CD4-positive, alpha-beta T cell (primary cell): ENCODE measurements around the gene TMEM219. TPM values are rescaled to one million over a fixed set of nuclear protein-coding genes. Genes with fewer than 3 reads are reported as not detected.
A peak's percentile ranks its signal among the peaks of the same experiment; 100 is the strongest.

ENCODE experiments used
- ATAC-seq: fragments of 200-7000 bp; cut with Tn5 transposase; one replicate; pipeline ENCODE4 v1.10.0; 2022; ENCODE audit warnings: mild to moderate bottlenecking; ENCODE audit not compliant: poor library complexity
- CTCF ChIA-PET: fragments of 350-600 bp; sonication (Branson Sonifier 250); formaldehyde crosslinking; loops from one replicate; lab custom pipeline; 2021; ENCODE audit warnings: antibody characterized with exemption, inconsistent platforms; lab: Charles Lee
- POLR2A ChIA-PET: fragments of 350-600 bp; sonication (Branson Sonifier 250); formaldehyde crosslinking; loops from one replicate; lab custom pipeline; 2021; ENCODE audit warnings: antibody characterized with exemption, inconsistent platforms; lab: Charles Lee
- DNase-seq, 14 experiments: peaks; one replicate each; pipeline ENCODE4 v3.0.0-alpha.2; 2013 to 2020; ENCODE audit warnings: mixed read lengths in 2 of 14
- H3K27ac ChIP-seq, 2 donors: one replicate each; pipeline versions ENCODE4 v1.5.1 to v1.7.0; 2013; ENCODE audit warnings: low read length in 2 of 2, low read depth in 1 of 2, mild to moderate bottlenecking in 1 of 2
- H3K27me3 ChIP-seq, 2 experiments: 1 replicate in 1 of 2; 2 replicates in 1 of 2; pipeline versions ENCODE4 v1.6.1 to v1.7.0; 2013; ENCODE audit warnings: low read length in 2 of 2, control low read depth in 1 of 2, mild to moderate bottlenecking in 1 of 2, moderate library complexity in 1 of 2; ENCODE audit not compliant: insufficient read depth in 2 of 2, control insufficient read depth in 1 of 2
- H3K36me3 ChIP-seq: one replicate; pipeline ENCODE4 v1.6.1; 2013; ENCODE audit warnings: low read length, control low read depth; ENCODE audit not compliant: insufficient read depth
- H3K4me1 ChIP-seq: one replicate; pipeline ENCODE4 v1.6.1; 2013; ENCODE audit warnings: low read length, control low read depth; ENCODE audit not compliant: insufficient read depth
- H3K4me3 ChIP-seq: one replicate; pipeline ENCODE4 v1.5.1; 2013; ENCODE audit warnings: mild to moderate bottlenecking, low read length, moderate library complexity
- H3K9me3 ChIP-seq, 2 experiments: 1 replicate in 1 of 2; 2 replicates in 1 of 2; pipeline versions ENCODE4 v1.6.1 to v1.7.0; 2013; ENCODE audit warnings: low read length in 2 of 2, mild to moderate bottlenecking in 2 of 2, control low read depth in 1 of 2, moderate library complexity in 1 of 2; ENCODE audit not compliant: control insufficient read depth in 1 of 2, insufficient read depth in 1 of 2
- H3K27ac Mint-ChIP-seq: one replicate; pipeline ENCODE4 v1.8.0; 2020; ENCODE audit warnings: mixed read lengths
- H3K27me3 Mint-ChIP-seq: one replicate; pipeline ENCODE4 v1.8.0; 2021; ENCODE audit warnings: mixed read lengths
- H3K36me3 Mint-ChIP-seq: one replicate; pipeline ENCODE4 v1.8.0; 2021; ENCODE audit warnings: low read depth, mixed read lengths
- H3K4me1 Mint-ChIP-seq: one replicate; pipeline ENCODE4 v1.8.0; 2021; ENCODE audit warnings: low read depth, mixed read lengths
- H3K4me3 Mint-ChIP-seq: one replicate; pipeline ENCODE4 v1.8.0; 2020; ENCODE audit warnings: mild to moderate bottlenecking, mixed read lengths
- H3K9me3 Mint-ChIP-seq: one replicate; pipeline ENCODE4 v1.8.0; 2020; ENCODE audit warnings: mixed read lengths
- intact Hi-C, 2 experiments: fragments of 100-400 bp; cut with DNase I in 1 of 2; cut with micrococcal nuclease in 1 of 2; formaldehyde crosslinking; loops; one replicate each; pipeline versions ENCODE4 v1.15.1 to v1.9.0; 2023 to 2025; cut with DNase I, micrococcal nuclease
- total RNA-seq, 174 experiments: library from RNA in 2 of 174; stranded (reverse) in 2 of 174; gene quantifications; one replicate each; pipeline ENCODE4 v1.2.3 and lab custom pipeline; 2021 to 2026
- TF ChIP-seq, protein P1 (sequence below): fragments of 200-600 bp; IDR thresholded peaks from one replicate; pipeline ENCODE4 v1.8.0; 2022; ENCODE audit warnings: antibody characterized with exemption, mild to moderate bottlenecking

Gene TMEM219
- total RNA-seq, 2 experiments from 2014 or later, result 56.9 to 63.3 TPM

DNA sequence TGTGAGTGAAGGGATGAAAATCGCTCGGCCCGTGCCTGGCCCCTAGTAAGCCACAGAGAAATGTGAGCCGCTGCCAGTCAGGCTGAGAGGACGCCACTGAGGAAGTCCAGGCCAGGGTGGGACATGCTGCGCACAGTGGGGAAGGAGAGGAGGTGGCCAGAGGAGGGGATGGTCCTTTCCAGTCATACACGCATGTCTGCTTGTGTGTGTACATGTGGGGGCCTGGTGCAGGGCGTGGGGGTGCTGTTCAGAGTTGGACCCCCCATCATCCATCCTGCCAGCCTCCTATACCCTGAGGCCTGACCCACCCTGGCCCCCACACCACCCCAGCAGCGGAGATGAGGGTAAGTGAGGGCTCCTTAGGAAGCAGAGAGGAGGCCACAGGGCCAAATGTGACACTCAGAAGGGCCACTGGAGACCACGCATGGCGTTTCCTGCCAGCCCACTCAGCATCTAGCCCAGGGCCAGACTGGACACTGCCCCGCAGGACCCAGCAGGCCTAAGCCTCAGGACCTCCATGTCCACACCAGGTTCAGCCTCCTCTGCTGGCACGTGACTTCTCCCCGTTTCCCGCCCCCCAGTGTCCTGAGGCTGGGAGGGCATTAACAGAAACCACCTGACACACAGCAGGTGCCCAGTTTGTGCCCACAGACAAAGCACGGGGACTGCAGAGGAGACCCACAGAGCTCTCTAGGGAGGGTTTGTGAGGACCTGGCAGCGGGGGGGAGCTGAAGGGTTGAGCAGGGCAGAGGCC is 42.0 kb downstream of the TMEM219 start:
- Mint-ChIP-seq H3K27ac (peak overlapping the region; percentile 27), H3K36me3 (peaks cover 32% of the 10 kb centered on the region), H3K4me1 (peaks cover 12% of the 10 kb centered on the region), H3K9me3 (no peaks in the 10 kb centered on the region), H3K27me3 (peaks cover 4% of the 10 kb centered on the region), H3K4me3 (no peak overlapping the region)
- Histone ChIP-seq H3K36me3 (peaks cover 32% of the 10 kb centered on the region), H3K9me3 (no peaks in the 10 kb centered on the region), H3K27ac (no peak overlapping the region), H3K27me3 (peaks cover 0 to 2% of the 10 kb centered on the region in 2 experiments), H3K4me1 (peaks cover 11% of the 10 kb centered on the region), H3K4me3 (no peak overlapping the region)
- intact Hi-C loops, result no loop called here
- TF ChIP-seq, protein P1, sequence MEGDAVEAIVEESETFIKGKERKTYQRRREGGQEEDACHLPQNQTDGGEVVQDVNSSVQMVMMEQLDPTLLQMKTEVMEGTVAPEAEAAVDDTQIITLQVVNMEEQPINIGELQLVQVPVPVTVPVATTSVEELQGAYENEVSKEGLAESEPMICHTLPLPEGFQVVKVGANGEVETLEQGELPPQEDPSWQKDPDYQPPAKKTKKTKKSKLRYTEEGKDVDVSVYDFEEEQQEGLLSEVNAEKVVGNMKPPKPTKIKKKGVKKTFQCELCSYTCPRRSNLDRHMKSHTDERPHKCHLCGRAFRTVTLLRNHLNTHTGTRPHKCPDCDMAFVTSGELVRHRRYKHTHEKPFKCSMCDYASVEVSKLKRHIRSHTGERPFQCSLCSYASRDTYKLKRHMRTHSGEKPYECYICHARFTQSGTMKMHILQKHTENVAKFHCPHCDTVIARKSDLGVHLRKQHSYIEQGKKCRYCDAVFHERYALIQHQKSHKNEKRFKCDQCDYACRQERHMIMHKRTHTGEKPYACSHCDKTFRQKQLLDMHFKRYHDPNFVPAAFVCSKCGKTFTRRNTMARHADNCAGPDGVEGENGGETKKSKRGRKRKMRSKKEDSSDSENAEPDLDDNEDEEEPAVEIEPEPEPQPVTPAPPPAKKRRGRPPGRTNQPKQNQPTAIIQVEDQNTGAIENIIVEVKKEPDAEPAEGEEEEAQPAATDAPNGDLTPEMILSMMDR, result no peak
- no peak for ATAC-seq
- ChIA-PET POLR2A (interaction anchor here (0.6 to 0.9 kb wide), 2 partner anchors 8 to 188 kb away, joined by 3 to 4 read pairs; partner anchors contain the start of genes INO80E and PAGR1), CTCF (interaction anchor here (0.6 kb wide), 1 partner anchor 404 kb away, joined by 3 read pairs; no protein-coding TSS in a partner anchor)
- DNase-seq, result no peak

DNA sequence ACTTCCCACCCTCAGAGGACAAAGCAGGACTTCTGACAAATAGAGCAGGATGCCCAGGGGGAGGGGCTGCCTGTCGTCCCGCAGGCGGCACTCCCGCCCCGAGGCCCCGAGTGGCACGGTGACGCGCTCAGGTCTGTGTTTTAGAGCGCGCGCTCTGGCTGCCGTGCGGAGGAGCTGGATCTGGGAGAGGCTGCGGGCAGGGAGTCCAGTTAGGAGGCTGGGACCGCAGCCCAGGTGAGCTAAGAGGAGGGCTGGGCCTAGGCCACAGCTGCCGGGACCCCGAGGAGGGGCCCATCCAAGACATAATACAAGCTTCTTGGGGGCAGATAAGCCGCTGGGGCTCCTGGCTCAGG is 42.5 kb downstream of the TMEM219 start:
- Mint-ChIP-seq H3K9me3 (no peaks in the 10 kb centered on the region), H3K4me1 (peaks cover 12% of the 10 kb centered on the region), H3K27me3 (peaks cover 9% of the 10 kb centered on the region), H3K4me3 (no peak overlapping the region), H3K36me3 (peaks cover 27% of the 10 kb centered on the region), H3K27ac (no peak overlapping the region)
- peaks cover 11% of the 10 kb centered on the region for H3K4me1 ChIP-seq
- no peak for ATAC-seq
- no peak overlapping the region for H3K4me3 ChIP-seq
- CTCF ChIA-PET, result interaction anchor here (0.6 kb wide), 1 partner anchor 405 kb away, joined by 3 read pairs; no protein-coding TSS in a partner anchor
- peaks cover 0 to 2% of the 10 kb centered on the region in 2 experiments for H3K9me3 ChIP-seq
- DNase-seq, result no peak
- H3K27ac ChIP-seq, result no peak overlapping the region
- intact Hi-C loops, result no loop called here
- POLR2A ChIA-PET, result interaction anchor here (0.6 to 1.6 kb wide), 3 partner anchors 8 to 188 kb away, joined by 3 to 5 read pairs (median 4); partner anchors contain the start of genes INO80E, KCTD13 and PAGR1
- H3K36me3 ChIP-seq, result peaks cover 31% of the 10 kb centered on the region
- H3K27me3 ChIP-seq, result peaks cover 0 to 2% of the 10 kb centered on the region in 2 experiments
- TF ChIP-seq, protein P1, result no peak

DNA sequence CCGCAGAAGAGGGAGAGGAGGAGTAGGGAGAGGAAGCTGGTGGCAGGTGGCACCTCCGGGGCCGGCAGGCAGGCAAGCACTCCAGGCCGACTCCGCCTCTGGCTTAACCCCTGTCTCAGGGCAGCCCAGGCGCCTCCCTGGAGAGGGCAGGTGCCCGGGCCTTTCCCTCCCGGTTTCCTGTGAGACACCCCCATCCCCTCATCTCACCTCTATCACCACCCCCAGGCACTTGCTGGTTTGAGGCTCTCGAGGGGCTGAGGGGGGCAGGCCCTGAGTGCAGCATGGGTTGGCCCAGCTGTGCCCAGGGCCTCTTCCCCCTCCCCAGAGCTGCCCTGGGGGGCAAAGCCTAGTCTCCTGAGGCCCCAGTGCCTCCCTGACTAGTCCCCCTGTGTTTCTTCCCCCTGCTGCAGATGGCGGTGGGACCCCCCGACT is 42.9 kb downstream of the TMEM219 start:
- ATAC-seq (no peak), DNase-seq (peak in 1 of 14 experiments; percentile 3)
- H3K4me3 Mint-ChIP-seq, result no peak overlapping the region
- peaks cover 9% of the 10 kb centered on the region for H3K27me3 Mint-ChIP-seq
- no peaks in the 10 kb centered on the region for H3K9me3 Mint-ChIP-seq
- H3K36me3 ChIP-seq, result peaks cover 29% of the 10 kb centered on the region
- peaks cover 12% of the 10 kb centered on the region for H3K4me1 Mint-ChIP-seq
- CTCF ChIA-PET, result interaction anchor here (1.2 kb wide), 1 partner anchor 313 kb away, joined by 3 read pairs; no protein-coding TSS in a partner anchor
- peaks cover 11% of the 10 kb centered on the region for H3K4me1 ChIP-seq
- peaks cover 1 to 3% of the 10 kb centered on the region in 2 experiments for H3K27me3 ChIP-seq
- TF ChIP-seq, protein P1, result no peak
- H3K27ac ChIP-seq, result no peak overlapping the region
- H3K9me3 ChIP-seq, result peaks cover 0 to 5% of the 10 kb centered on the region in 2 experiments
- H3K4me3 ChIP-seq, result no peak overlapping the region
- H3K36me3 Mint-ChIP-seq, result peaks cover 23% of the 10 kb centered on the region
- POLR2A ChIA-PET, result interaction anchor here (0.6 to 1.6 kb wide), 5 partner anchors 9 to 305 kb away, joined by 3 to 5 read pairs (median 4); partner anchors contain the start of genes INO80E, KCTD13, PAGR1 and TAOK2
- H3K27ac Mint-ChIP-seq, result no peak overlapping the region
- intact Hi-C loops, result loop anchor here in 1 of 2 experiments (5.0 kb wide), 1 partner anchor 303 kb away; no protein-coding TSS in a partner anchor
